PC-9 (cell line): ENCODE measurements around the gene FGFR3. TPM values are rescaled to one million over a fixed set of nuclear protein-coding genes. Genes with fewer than 3 reads are reported as not detected.

Experiments used
- BruUV-seq: library from RNA; stranded (reverse); fragments of 400-500 nt; replicated peaks from 2 replicates; lab custom pipeline; 2021; lab: Mats Ljungman, UMichigan
- CTCF ChIA-PET: fragments of 300-600 bp; sonication (Branson Sonifier 250); formaldehyde crosslinking; loops from one replicate; lab custom pipeline; 2022; ENCODE audit warnings: antibody characterized with exemption; lab: Charles Lee
- POLR2A ChIA-PET: fragments of 300-600 bp; sonication (Branson Sonifier 250); formaldehyde crosslinking; loops from one replicate; lab custom pipeline; 2022; ENCODE audit warnings: antibody characterized with exemption; ENCODE audit not compliant: unreplicated experiment; lab: Charles Lee
- DNase-seq, 2 experiments: peaks; one replicate each; pipeline versions ENCODE4 v3.0.0 to v3.0.0-alpha.2; 2015 to 2022; ENCODE audit warnings: mixed read lengths in 1 of 2
- H2AFZ ChIP-seq: fragments of 200-600 bp; sonication (generic); 2 replicates; pipeline ENCODE4 v1.8.1; 2017; ENCODE audit warnings: antibody characterized with exemption
- H3F3A ChIP-seq: fragments of 200-600 bp; sonication (generic); 2 replicates; pipeline ENCODE4 v1.8.1; 2017; ENCODE audit warnings: antibody characterized with exemption, mild to moderate bottlenecking, low read depth; ENCODE audit not compliant: insufficient read depth
- H3K27ac ChIP-seq: fragments of 200-600 bp; sonication (generic); 2 replicates; pipeline ENCODE4 v1.6.1; 2016; ENCODE audit warnings: mixed run types
- H3K27me3 ChIP-seq: fragments of 200-600 bp; sonication (generic); 2 replicates; pipeline ENCODE4 v1.6.1; 2016; ENCODE audit warnings: low read depth, mixed run types; ENCODE audit not compliant: insufficient read depth
- H3K36me3 ChIP-seq: fragments of 200-600 bp; sonication (generic); 2 replicates; pipeline ENCODE4 v1.6.1; 2016; ENCODE audit warnings: low read depth, mixed run types
- H3K4me1 ChIP-seq: fragments of 200-600 bp; sonication (generic); replicated peaks from 2 replicates; pipeline ENCODE4 v1.6.1; 2016; ENCODE audit warnings: mixed run types; ENCODE audit not compliant: insufficient read depth
- H3K4me2 ChIP-seq: fragments of 200-600 bp; sonication (generic); 2 replicates; pipeline ENCODE4 v1.6.1; 2017; ENCODE audit warnings: mixed run types
- H3K4me3 ChIP-seq: fragments of 200-600 bp; sonication (generic); 2 replicates; pipeline ENCODE4 v1.6.1; 2016; ENCODE audit warnings: mixed run types
- H3K79me2 ChIP-seq: fragments of 200-600 bp; sonication (generic); 2 replicates; pipeline ENCODE4 v1.6.1; 2017; ENCODE audit warnings: low read depth, mixed run types
- H3K9me2 ChIP-seq: fragments of 200-600 bp; sonication (generic); 2 replicates; pipeline ENCODE4 v1.8.1; 2017; ENCODE audit warnings: mild to moderate bottlenecking; ENCODE audit not compliant: insufficient read depth
- H3K9me3 ChIP-seq: fragments of 200-600 bp; sonication (generic); 2 replicates; pipeline ENCODE4 v1.8.1; 2016; ENCODE audit warnings: low read depth; ENCODE audit not compliant: insufficient read depth
- H4K20me1 ChIP-seq: fragments of 200-600 bp; sonication (generic); 2 replicates; pipeline ENCODE4 v1.8.1; 2017; ENCODE audit not compliant: insufficient read depth
- CTCF ChIP-seq: fragments of 200-600 bp; sonication (generic); conservative IDR thresholded peaks from 2 replicates; pipeline ENCODE4 v1.6.1; 2017; ENCODE audit warnings: mixed run types, antibody characterized with exemption, mild to moderate bottlenecking, moderate library complexity
- EZH2 ChIP-seq: fragments of 200-600 bp; sonication (generic); IDR thresholded peaks from 2 replicates; pipeline ENCODE4 v1.8.0; 2017; ENCODE audit warnings: antibody characterized with exemption, low read depth
- intact Hi-C: fragments of 100-400 bp; cut with micrococcal nuclease; formaldehyde crosslinking; loops from one replicate; pipeline ENCODE4 v1.10.0; 2022; ENCODE audit not compliant: unreplicated experiment
- total RNA-seq: library from RNA; stranded (reverse); gene quantifications from 2 replicates; pipeline ENCODE4 v1.2.3, GENCODE V29; 2021

FGFR3 gene
- total RNA-seq, 1 experiment from 2014 or later, result 8.2 TPM

- no peak overlapping the region for H2AFZ ChIP-seq
- no peak overlapping the region for H3K4me3 ChIP-seq
- CTCF ChIA-PET, result no interaction called here
- H3K4me2 ChIP-seq, result no peak overlapping the region
- no peak for DNase-seq
- H3K27me3 ChIP-seq, result no peaks in the 10 kb centered on the region
- H4K20me1 ChIP-seq, result peaks cover 13% of the 10 kb centered on the region
- POLR2A ChIA-PET, result no interaction called here
- no peaks in the 10 kb centered on the region for H3K36me3 ChIP-seq
- intact Hi-C loops, result no loop called here
- no peaks in the 10 kb centered on the region for H3K4me1 ChIP-seq
- H3F3A ChIP-seq, result peaks cover 4% of the 10 kb centered on the region; the same call in 1 of the 2 replicates
- H3K79me2 ChIP-seq, result no peaks in the 10 kb centered on the region
- TF ChIP-seq EZH2, result no peak
- TF ChIP-seq CTCF, result no peak
- H3K9me3 ChIP-seq, result no peaks in the 10 kb centered on the region
- no TSS peak for BruUV-seq
- no peaks in the 10 kb centered on the region for H3K9me2 ChIP-seq
- no peak overlapping the region for H3K27ac ChIP-seq
These were observed 16.0 kb downstream of the FGFR3 start for GRCh38 chr4:1808851-1809753.

GRCh38 chr4:1809754-1810502, 16.8 kb downstream of the FGFR3 start:
- no peaks in the 10 kb centered on the region for H3K36me3 ChIP-seq
- H3K9me2 ChIP-seq, result no peaks in the 10 kb centered on the region
- DNase-seq, result peak; percentile 57 to 84
- ChIA-PET CTCF (no interaction called here), POLR2A (interaction anchor here (0.6 kb wide), 1 partner anchor 1071 kb away, joined by 4 read pairs; no protein-coding TSS in a partner anchor)
- no peaks in the 10 kb centered on the region for H3K79me2 ChIP-seq
- no peak overlapping the region for H3K27ac ChIP-seq
- peaks cover 4% of the 10 kb centered on the region; the same call in 1 of the 2 replicates for H3F3A ChIP-seq
- intact Hi-C loops, result loop anchor here (1.0 to 5.0 kb wide), 5 partner anchors 58 to 377 kb away; no protein-coding TSS in a partner anchor
- no peaks in the 10 kb centered on the region for H3K4me1 ChIP-seq
- no peaks in the 10 kb centered on the region for H3K27me3 ChIP-seq
- no peak overlapping the region for H3K4me3 ChIP-seq
- H2AFZ ChIP-seq, result no peak overlapping the region
- BruUV-seq, result no TSS peak
- TF ChIP-seq CTCF, result peak; percentile 96
- TF ChIP-seq EZH2, result no peak
- peaks cover 13% of the 10 kb centered on the region for H4K20me1 ChIP-seq
- H3K9me3 ChIP-seq, result no peaks in the 10 kb centered on the region
- no peak overlapping the region for H3K4me2 ChIP-seq

GRCh38 chr4:1810765-1811164, 17.7 kb downstream of the FGFR3 start:
- peaks cover 4% of the 10 kb centered on the region; the same call in 1 of the 2 replicates for H3F3A ChIP-seq
- peaks cover 13% of the 10 kb centered on the region for H4K20me1 ChIP-seq
- H3K27me3 ChIP-seq, result no peaks in the 10 kb centered on the region
- no TSS peak for BruUV-seq
- DNase-seq, result no peak
- ChIA-PET CTCF (no interaction called here), POLR2A (no interaction called here)
- H3K9me3 ChIP-seq, result no peaks in the 10 kb centered on the region
- H3K4me1 ChIP-seq, result no peaks in the 10 kb centered on the region
- no peaks in the 10 kb centered on the region for H3K36me3 ChIP-seq
- no peak overlapping the region for H3K4me3 ChIP-seq
- H3K9me2 ChIP-seq, result no peaks in the 10 kb centered on the region
- TF ChIP-seq CTCF (no peak), EZH2 (no peak)
- H3K27ac ChIP-seq, result no peak overlapping the region
- no peaks in the 10 kb centered on the region for H3K79me2 ChIP-seq
- no peak overlapping the region for H3K4me2 ChIP-seq
- intact Hi-C loops, result loop anchor here (1.0 to 5.0 kb wide), 5 partner anchors 58 to 377 kb away; no protein-coding TSS in a partner anchor
- H2AFZ ChIP-seq, result no peak overlapping the region
